Uterus (tissue), 4 donors: ENCODE data around the gene MYF6. TPM values are rescaled to one million over a fixed set of nuclear protein-coding genes. Genes with fewer than 3 reads are reported as not detected.

ENCODE experiments used
- DNase-seq, 2 donors: peaks; one replicate each; pipeline ENCODE4 v3.0.0-alpha.2; 2019 to 2020
- H3K27ac ChIP-seq, 2 donors: fragments of 200-600 bp; sonication (generic); 1 replicate in 1 of 2; 2 replicates in 1 of 2; pipeline ENCODE4 v1.5.1; 2016 to 2018
- H3K27me3 ChIP-seq, 2 donors: fragments of 200-600 bp; sonication (generic); one replicate each; pipeline ENCODE4 v1.5.1; 2018 to 2019; ENCODE audit warnings: control low read depth in 1 of 2
- H3K36me3 ChIP-seq, 2 donors: fragments of 200-600 bp; sonication (generic); one replicate each; pipeline ENCODE4 v1.5.1; 2019; ENCODE audit warnings: control low read depth in 1 of 2
- H3K4me1 ChIP-seq, 2 donors: fragments of 200-600 bp; sonication (generic); one replicate each; pipeline ENCODE4 v1.5.1; 2018 to 2019; ENCODE audit warnings: control low read depth in 1 of 2
- H3K4me3 ChIP-seq, 2 donors: fragments of 200-600 bp; sonication (generic); 1 replicate in 1 of 2; 2 replicates in 1 of 2; pipeline ENCODE4 v1.5.1; 2018 to 2019; ENCODE audit warnings: mild to moderate bottlenecking in 1 of 2
- H3K9me3 ChIP-seq, 2 donors: fragments of 200-600 bp; sonication (generic); one replicate each; pipeline ENCODE4 v1.5.1; 2019; ENCODE audit warnings: control low read depth in 1 of 2
- CTCF ChIP-seq, 4 experiments: fragments of 200-600 bp in 2 of 4; fragments of 450-650 bp in 2 of 4; sonication (generic) in 2 of 4; IDR thresholded peaks; one replicate each; pipeline ENCODE4 v1.5.1; 2016 to 2019; ENCODE audit warnings: antibody characterized with exemption in 4 of 4, mild to moderate bottlenecking in 2 of 4, moderate library complexity in 1 of 4
- POLR2A ChIP-seq, 2 donors: fragments of 450-650 bp; IDR thresholded peaks; one replicate each; pipeline ENCODE4 v1.6.1; 2016; ENCODE audit warnings: antibody characterized with exemption in 2 of 2, mild to moderate bottlenecking in 1 of 2, moderate library complexity in 1 of 2
- intact Hi-C: fragments of 100-400 bp; cut with DNase I; formaldehyde crosslinking; loops from one replicate; pipeline ENCODE4 v1.15.1; 2023; ENCODE audit warnings: low total_unique reads
- total RNA-seq, 4 donors: library from RNA; depleted of rRNA in 3 of 4; stranded (reverse); fragments of >200 nt in 3 of 4; gene quantifications; one replicate each; pipeline versions ENCODE4 v1.1.0 to v1.2.4, GENCODE V29; 2014 to 2023
- donor health status: DM: yes; HTN: yes; CAD: no.

MYF6 gene
- total RNA-seq, 4 donors from 2014 or later = not detected

DNA sequence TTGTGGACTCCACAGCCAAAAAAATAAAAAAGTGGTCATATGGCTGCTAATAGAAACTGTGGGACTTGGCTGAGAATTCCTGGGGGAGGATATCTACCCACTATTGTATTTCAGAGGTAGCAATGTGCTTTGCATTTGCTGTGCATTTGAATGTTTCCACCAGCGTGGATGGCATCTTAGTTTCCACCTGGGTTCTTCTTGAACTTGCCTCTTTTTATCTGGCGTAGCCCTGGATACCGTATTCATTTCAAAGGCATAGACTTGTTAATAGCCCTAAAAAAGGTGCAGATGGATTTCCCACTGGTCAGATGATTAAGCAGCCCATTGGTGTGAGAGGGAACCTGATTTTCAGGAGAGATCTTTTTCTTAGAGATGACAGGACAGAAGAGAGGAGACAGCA lies 7.4 kb downstream of the MYF6 start:
- intact Hi-C loops = no loop called here
- H3K36me3 ChIP-seq = no peaks in the 10 kb centered on the region
- H3K4me1 ChIP-seq = no peaks in the 10 kb centered on the region
- H3K27ac ChIP-seq = no peak overlapping the region
- no peaks in the 10 kb centered on the region for H3K27me3 ChIP-seq
- TF ChIP-seq POLR2A (IDR thresholded peaks at IDR 0.05) (no peak), CTCF (IDR thresholded peaks at IDR 0.05) (no peak)
- H3K9me3 ChIP-seq = no peaks in the 10 kb centered on the region
- DNase-seq = no peak
- no peak overlapping the region for H3K4me3 ChIP-seq

DNA sequence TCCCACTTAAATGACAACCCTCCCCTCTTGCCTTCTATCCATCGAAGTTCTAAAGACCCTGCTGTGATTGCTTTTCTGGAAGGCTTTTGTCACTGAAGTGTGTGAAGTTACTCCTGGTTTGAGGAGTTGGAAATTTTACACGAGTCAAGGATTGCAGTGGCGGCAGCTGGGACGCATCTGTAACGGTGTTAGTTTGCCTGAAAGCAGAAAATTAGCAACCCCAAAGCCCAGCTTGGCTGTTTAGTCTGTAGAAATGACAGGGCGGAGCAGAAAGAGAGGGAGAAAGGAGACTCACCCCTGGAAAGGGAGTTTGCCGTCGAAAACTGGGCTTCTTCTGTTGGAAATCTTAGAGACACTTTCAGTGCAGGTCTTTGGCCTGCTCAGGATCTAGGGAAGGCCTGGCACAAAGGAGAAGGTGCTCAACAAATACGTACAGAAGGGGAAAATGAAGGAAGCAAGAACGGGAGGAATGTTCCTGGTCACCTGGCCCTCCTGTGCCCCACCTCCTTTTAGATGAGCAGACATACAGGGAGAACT lies 8.3 kb downstream of the MYF6 start:
- Histone ChIP-seq H3K4me3 (no peak overlapping the region), H3K36me3 (no peaks in the 10 kb centered on the region), H3K27ac (no peak overlapping the region), H3K9me3 (no peaks in the 10 kb centered on the region), H3K4me1 (no peaks in the 10 kb centered on the region), H3K27me3 (no peaks in the 10 kb centered on the region)
- DNase-seq = no peak
- TF ChIP-seq POLR2A (IDR thresholded peaks at IDR 0.05) (no peak), CTCF (IDR thresholded peaks at IDR 0.05) (no peak)
- intact Hi-C loops = no loop called here

DNA sequence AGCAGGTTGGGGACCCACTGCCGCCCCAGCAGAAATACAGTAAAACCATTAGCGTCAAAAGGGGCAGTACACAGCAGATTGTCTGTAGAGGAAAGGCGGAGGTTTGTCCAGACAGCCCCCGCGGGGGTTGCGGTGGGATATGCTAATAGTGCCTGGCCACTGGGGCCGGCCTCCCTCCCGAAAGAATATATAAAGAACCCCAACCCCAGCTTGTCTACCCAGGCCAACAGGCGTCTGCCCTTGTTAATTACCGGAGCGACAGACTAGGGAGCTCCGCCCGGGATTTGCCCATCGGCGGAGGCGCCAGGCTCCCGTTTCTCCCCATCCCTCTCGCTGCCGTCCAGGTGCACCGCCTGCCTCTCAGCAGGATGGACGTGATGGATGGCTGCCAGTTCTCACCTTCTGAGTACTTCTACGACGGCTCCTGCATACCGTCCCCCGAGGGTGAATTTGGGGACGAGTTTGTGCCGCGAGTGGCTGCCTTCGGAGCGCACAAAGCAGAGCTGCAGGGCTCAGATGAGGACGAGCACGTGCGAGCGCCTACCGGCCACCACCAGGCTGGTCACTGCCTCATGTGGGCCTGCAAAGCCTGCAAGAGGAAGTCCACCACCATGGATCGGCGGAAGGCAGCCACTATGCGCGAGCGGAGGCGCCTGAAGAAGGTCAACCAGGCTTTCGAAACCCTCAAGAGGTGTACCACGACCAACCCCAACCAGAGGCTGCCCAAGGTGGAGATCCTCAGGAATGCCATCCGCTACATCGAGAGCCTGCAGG lies 9.4 kb downstream of the MYF6 start, which contains the start of gene MYF5:
TSS of gene MYF5 (plus strand) at position 217 of the 774 bp plus-strand sequence. CDS start at position 369, 152 bp downstream.
- no peaks in the 10 kb centered on the region for H3K36me3 ChIP-seq
- no peaks in the 10 kb centered on the region for H3K27me3 ChIP-seq
- H3K27ac ChIP-seq = no peak within 1 kb of the TSS
- no peaks in the 10 kb centered on the region for H3K9me3 ChIP-seq
- no peaks in the 10 kb centered on the region for H3K4me1 ChIP-seq
- intact Hi-C loops = no loop called here
- DNase-seq = no peak
- TF ChIP-seq POLR2A (IDR thresholded peaks at IDR 0.05) (no peak), CTCF (IDR thresholded peaks at IDR 0.05) (no peak)
- no peak within 1 kb of the TSS for H3K4me3 ChIP-seq

DNA sequence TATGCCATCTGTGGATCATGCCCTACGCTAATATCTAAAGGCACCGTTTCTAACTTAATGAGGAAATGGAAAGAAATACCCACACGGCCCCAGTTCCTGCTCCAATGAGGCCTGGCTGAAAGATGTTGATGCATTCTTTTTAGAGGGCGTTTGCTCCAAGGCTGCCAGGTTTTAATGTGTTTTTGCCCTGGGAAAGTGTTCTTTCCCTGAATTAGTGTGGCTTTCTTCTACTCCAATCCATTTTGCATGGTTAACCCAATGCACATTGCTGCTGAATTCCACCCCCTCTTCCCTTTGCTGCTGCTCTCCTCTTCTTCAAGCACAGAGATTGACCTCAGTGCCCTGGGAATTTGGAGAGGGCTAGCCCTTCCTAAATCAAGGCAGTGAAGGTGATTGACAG lies 10.4 kb downstream of the MYF6 start:
- H3K4me1 ChIP-seq = no peaks in the 10 kb centered on the region
- H3K27ac ChIP-seq = no peak overlapping the region
- no peak for TF ChIP-seq POLR2A (IDR thresholded peaks at IDR 0.05)
- TF ChIP-seq CTCF (IDR thresholded peaks at IDR 0.05) = no peak
- H3K9me3 ChIP-seq = no peaks in the 10 kb centered on the region
- DNase-seq = no peak
- H3K4me3 ChIP-seq = no peak overlapping the region
- H3K36me3 ChIP-seq = no peaks in the 10 kb centered on the region
- no peaks in the 10 kb centered on the region for H3K27me3 ChIP-seq
- intact Hi-C loops = no loop called here

DNA sequence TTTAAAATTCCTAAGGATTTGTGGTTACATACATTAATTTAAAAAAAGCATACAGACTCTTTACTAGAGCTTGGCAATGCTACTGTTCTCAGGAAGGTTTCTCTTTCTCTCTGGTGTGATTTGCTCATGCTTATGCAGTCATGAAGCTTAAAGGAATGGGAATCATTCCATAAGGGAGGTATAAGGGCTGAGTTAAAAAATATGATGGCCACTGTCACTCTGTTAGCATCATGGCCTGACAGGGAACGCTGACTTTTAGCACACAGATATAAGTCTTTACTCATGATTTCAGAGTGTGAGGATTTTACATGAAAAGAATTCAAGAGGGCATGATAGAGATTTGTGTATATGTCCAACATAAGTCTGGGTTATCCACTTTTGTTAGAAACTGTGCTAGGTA lies 13.1 kb downstream of the MYF6 start:
- no peak overlapping the region for H3K4me3 ChIP-seq
- intact Hi-C loops = no loop called here
- H3K27me3 ChIP-seq = no peaks in the 10 kb centered on the region
- H3K36me3 ChIP-seq = no peaks in the 10 kb centered on the region
- no peak overlapping the region for H3K27ac ChIP-seq
- no peaks in the 10 kb centered on the region for H3K4me1 ChIP-seq
- DNase-seq = no peak
- TF ChIP-seq CTCF (IDR thresholded peaks at IDR 0.05) (no peak), POLR2A (IDR thresholded peaks at IDR 0.05) (no peak)
- H3K9me3 ChIP-seq = no peaks in the 10 kb centered on the region
